ENCODE data around the gene THSD7B.

The THSD7B gene

GRCh38 chr2:136828162-136828561 is 62.8 kb downstream of the THSD7B start:
- no peak for DNase-seq

GRCh38 chr2:136828774-136829173 is 63.4 kb downstream of the THSD7B start:
- DNase-seq = no peak

DNA sequence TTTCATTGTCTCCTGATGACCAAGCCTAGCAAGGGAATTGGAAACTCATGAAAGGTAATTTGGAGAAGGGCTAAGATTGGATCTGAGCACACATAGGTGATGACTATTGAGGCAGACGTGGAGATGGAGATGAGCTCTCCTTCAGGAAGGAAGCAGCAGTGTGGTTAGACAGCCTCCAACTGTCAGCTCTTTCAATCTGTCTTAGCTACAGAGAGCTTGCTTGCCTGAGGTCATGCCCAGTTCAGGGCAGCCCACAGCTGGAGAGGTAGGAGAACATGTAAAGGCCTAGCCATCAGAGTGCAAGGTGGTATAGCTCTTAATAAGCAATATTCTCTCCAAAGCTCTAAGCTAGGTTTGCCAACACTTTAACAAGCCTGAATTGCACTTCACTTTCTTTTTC is 79.2 kb downstream of the THSD7B start:
- DNase-seq = no peak

DNA sequence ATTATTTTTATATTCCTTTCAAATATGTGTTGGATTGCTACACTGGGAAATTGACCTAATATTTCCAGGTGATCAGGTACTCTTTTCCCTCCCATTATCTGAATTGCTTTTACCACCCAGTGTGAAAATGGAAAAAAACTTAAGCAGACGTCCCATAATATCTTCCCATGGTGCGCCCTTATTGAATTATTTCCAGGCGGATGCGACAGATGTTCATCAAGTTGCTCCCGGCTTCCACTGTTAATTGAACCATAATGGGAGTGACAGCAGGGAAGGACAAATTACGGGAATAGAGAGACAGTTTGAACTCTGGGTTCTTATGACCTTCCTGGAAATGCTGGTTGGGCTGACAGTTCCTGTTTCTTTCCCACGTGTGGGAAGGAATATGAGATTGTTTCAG is 93.3 kb downstream of the THSD7B start:
- DNase-seq = no peak

- no peak for DNase-seq
Measured at GRCh38 chr2:136860443-136860958, 95.2 kb downstream of the THSD7B start.

GRCh38 chr2:136863468-136863867 is 98.1 kb downstream of the THSD7B start:
- no peak for DNase-seq

GRCh38 chr2:136863874-136864273 is 98.5 kb downstream of the THSD7B start:
- DNase-seq = no peak

DNA sequence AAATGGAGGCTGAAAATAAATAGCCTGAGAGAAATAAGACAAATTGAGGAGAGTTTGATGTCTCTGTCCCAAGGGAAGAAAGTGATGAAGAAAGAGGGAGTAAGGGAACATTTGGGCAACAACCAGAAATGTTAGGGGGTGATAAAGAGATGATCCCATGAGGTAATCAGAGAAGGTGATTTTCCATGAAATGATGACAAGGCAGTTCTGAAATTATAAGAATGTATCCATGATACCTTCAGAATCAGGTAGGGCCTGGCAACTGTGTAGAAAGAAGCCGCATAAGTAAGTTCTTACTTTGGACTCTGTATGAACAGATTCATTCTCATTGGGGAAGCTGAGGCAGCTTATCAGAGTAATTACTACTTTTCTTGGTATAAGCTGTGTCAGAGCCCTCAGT is 106.1 kb downstream of the THSD7B start:
- no peak for DNase-seq

GRCh38 chr2:136874258-136874657 is 108.9 kb downstream of the THSD7B start:
- DNase-seq = no peak

DNA sequence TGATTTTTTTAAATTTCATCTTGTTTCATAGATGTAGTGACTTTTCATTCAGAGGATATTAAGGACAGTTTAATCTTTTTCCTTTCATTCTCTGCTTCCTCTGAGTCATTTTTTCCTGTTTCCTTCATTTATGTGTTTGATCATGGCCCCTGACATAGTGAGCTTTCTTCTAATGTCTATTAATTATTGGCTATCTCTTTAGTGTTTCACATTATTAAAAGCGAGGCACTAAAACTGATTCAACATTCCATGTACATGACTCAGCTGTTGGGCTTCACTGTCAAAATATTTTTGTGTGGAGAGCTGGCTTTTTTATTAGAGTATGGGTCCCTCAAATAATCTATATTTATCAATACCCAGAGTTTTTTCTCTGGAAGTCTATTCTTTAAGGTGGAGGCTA is 125.8 kb downstream of the THSD7B start:
- no peak for DNase-seq

GRCh38 chr2:136894007-136894634 is 128.8 kb downstream of the THSD7B start:
- DNase-seq = no peak

DNA sequence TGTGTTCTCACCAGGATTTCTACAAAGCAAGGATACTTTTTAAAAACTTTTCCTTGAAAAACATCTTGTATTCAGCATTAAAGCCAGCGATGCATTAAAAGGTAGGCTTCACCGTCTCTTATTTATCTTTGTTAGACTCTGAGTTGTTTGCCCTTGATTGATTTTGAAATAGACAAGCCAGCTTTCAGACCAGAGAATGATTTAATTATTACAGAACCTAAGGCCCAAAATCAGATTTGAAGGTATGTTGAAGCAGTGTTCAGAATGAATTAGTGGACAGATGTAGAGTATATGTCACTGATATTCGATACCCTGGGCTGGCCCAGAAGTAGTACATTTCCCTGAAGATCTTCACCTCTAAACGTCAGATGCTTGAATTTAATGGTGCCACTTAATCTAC is 136.4 kb downstream of the THSD7B start:
- DNase-seq = no peak

DNA sequence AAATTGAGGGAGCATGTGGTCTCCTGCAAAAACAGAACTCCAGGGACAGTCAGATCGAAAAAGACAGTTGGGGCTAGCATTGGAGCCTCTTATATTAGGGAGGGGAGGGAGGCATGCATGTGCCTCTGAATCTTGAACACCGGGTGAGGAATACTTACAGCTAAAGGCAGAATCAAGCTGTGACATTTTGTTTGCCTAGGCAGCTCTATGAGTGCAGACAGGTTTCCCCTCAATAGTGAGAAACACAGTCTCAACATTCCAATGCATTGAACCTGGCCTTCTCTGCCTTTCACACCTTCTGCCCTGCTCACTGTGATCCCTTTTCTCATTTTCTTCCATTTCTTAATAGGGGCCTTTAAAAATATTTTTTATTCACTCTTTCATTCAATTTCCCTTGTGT is 140.4 kb downstream of the THSD7B start:
- no peak for DNase-seq

DNA sequence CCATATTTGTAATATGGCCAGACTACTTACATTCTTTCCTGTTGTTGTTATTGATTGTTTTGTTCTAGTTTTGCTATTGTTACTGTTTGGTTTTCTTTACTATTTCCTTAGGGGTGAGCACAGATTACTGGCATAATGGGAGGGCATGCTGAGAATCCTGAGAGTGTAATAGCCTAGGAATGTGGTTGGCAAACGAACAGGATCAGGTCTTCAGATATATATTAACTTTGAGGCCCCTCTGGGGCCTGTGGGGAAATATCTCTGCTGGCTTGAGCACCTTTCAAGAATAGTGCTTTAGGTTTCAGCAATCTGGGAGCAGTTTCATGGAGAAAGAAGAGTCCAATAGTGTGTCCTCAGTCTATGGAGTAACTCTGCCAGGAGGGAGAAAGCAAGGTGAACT is 144.4 kb downstream of the THSD7B start:
- DNase-seq = no peak

- no peak for DNase-seq
Measured at GRCh38 chr2:136916131-136916530, 150.8 kb downstream of the THSD7B start.

GRCh38 chr2:136917411-136917881 is 152.1 kb downstream of the THSD7B start:
- DNase-seq = no peak

GRCh38 chr2:136919682-136920081 is 154.3 kb downstream of the THSD7B start:
- DNase-seq = no peak

DNA sequence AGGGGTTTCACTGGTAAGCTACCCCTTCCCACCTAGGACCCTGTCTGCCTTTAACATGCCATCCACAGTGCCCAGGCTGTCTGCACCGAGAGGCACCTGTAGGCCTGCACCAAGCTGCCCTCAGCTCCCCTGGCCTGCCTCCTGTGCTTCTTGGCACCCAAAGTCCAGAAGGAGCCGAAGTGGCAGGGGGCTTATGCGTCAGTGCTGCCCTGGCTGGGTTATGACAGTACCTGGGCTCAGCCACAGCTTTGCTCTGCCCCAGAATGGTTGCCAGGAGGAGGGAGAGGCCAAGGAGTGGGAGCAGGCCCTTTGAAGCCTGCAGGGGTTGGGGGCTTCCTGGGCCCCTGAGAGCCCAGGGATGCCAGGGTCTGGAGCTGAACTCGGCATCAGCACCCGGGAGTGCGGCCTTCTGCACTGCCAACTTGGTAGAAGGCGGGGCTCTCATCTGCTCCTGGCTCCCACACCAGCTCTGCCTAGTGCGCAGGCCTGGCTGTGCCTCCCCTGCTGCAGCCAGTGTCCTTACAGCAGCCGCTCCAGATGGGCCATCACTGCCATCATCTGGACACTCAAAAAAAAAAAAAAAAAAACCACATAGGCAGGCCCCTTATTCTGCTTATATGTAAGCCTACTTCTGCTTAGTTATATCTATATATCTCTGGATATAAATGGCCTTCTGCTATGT is 155.4 kb downstream of the THSD7B start:
- DNase-seq = no peak

DNA sequence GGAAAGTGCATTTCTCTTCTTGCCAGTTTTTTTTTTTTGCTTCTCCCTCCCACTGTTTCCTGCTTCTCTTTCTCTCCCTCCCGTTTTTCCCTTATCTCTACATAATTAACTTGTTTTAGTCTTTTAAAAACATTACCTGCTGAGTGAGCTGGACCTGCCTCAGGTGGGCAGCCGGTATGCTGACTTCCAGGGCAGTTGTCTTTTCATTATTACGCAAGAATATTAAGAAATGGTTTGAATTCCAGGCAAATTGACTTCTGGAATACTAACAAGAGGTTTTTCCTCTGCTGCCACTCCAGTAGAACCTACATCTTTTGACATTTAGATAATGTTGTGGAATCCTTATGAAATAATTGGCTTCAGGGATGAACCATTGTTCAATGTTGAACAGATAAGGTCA is 161.8 kb downstream of the THSD7B start:
- no peak for DNase-seq

DNA sequence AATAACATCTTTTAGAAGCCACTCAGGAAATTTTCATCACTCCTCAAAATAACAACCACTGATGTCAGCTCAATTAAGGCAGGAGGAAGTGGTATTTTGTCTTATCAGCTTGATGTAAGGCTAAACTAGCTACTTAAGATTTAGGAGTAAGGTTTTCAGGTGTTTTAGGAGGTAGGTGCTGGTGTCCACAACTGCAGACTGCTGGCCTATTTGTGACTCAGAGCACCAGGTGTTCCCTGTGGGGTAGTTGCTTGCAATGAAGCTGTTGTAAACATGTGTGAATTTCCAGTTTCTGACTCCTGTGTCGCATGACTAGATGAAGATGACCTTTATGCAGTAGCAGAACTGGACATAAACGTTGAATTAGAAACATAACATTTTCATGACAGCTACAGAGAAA is 164.2 kb downstream of the THSD7B start:
- no peak for DNase-seq

DNA sequence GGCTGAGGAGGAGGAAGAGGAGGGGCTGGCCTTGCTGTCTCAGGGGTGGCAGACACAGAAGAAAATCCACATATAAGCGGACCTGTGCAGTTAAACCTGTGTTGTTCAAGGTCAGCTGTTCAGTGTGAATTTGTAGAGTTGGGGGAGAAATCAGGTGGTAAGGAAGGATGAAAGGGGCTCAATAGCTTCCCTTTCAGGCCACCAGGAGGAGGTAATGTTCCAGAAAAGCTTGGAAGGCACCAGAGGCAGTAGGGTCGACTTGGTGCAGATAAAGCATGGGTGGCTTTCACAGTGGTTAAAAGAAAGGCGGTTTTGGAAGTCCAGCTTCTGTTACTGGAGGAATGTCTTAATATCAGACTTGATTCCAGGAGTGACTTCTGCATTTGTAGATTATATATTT is 167.4 kb downstream of the THSD7B start:
- DNase-seq = no peak

GRCh38 chr2:136935119-136935518 is 169.8 kb downstream of the THSD7B start:
- DNase-seq = no peak

DNA sequence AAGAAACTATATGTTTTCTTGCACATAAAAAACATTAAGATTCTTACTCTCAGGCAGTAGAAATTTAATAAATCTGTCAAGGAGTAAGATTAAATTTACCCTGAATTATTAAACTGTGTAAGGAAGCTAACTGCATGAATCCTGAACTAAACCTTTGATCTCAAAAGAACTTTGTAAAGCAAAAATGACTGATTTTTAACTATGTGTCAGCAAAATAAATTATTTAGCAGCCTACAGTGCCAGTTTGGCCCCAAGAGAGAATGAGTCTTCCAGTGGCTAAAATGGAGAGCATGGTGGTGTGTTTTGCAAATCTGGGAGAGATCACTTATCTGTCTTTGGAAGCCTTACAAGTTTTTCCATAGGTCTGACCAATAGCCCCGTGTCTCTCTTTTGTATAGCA is 190.7 kb downstream of the THSD7B start:
- DNase-seq = no peak

- no peak for DNase-seq
Measured at GRCh38 chr2:136957044-136957443, 191.7 kb downstream of the THSD7B start.

All from T-helper 9 cell (primary cell).